ENCODE measurements around the gene ZNF70. TPM values are rescaled to one million over a fixed set of nuclear protein-coding genes. Genes with fewer than 3 reads are reported as not detected.

The ZNF70 gene
- total and polyA plus RNA-seq, 9 of the 15 experiments (the other 6 are each of a cell fraction or from before 2014, with no cell fraction given), result 0.14 to 3.3 (median 1.4) TPM

- no peak for TF ChIP-seq ZBTB33 (CRISPR knock-in tag; IDR thresholded peaks at IDR 0.05)
- TF ChIP-seq TAF9B (IDR thresholded peaks at IDR 0.05; ENCODE audit: partially characterized antibody), result peak; percentile 13
- TF ChIP-seq, protein P1, sequence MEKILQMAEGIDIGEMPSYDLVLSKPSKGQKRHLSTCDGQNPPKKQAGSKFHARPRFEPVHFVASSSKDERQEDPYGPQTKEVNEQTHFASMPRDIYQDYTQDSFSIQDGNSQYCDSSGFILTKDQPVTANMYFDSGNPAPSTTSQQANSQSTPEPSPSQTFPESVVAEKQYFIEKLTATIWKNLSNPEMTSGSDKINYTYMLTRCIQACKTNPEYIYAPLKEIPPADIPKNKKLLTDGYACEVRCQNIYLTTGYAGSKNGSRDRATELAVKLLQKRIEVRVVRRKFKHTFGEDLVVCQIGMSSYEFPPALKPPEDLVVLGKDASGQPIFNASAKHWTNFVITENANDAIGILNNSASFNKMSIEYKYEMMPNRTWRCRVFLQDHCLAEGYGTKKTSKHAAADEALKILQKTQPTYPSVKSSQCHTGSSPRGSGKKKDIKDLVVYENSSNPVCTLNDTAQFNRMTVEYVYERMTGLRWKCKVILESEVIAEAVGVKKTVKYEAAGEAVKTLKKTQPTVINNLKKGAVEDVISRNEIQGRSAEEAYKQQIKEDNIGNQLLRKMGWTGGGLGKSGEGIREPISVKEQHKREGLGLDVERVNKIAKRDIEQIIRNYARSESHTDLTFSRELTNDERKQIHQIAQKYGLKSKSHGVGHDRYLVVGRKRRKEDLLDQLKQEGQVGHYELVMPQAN (IDR thresholded peaks at IDR 0.05; ENCODE audit: borderline replicate concordance), result peak; percentile 64; the same call in 1 of the 2 replicates
- peak; percentile 83 for TF ChIP-seq L3MBTL2 (IDR thresholded peaks at IDR 0.05)
- no peak for TF ChIP-seq NCOA1 (IDR thresholded peaks at IDR 0.05; ENCODE audit: low read depth)
- TF ChIP-seq CSDE1 (IDR thresholded peaks at IDR 0.05), result peak in 1 of 2 experiments; percentile 74; a peak in 2 of 4 replicates
- TF ChIP-seq ESRRA (IDR thresholded peaks at IDR 0.05; ENCODE audit: borderline replicate concordance, low read depth), result peak; percentile 91
- peak; percentile 89 for TF ChIP-seq ZFX (CRISPR knock-in tag; IDR thresholded peaks at IDR 0.05)
- TF ChIP-seq NFIC (IDR thresholded peaks at IDR 0.05), result peak; percentile 77
- peak; percentile 99 for TF ChIP-seq CREM (IDR thresholded peaks at IDR 0.05; ENCODE audit: low read depth)
- 0 out of 4 replicates have a peak, but pooled peaks of 1 of the 2 experiments have one; percentile 43 for TF ChIP-seq RCOR1 (IDR thresholded peaks at IDR 0.05; ENCODE audit: borderline replicate concordance in 1 of 2, low read depth in 2 of 2, low read length in 2 of 2)
- peak; percentile 85 to 89 for TF ChIP-seq NRF1 (conservative IDR thresholded peaks at IDR 0.05 in 1 of 2, IDR thresholded peaks at IDR 0.05 in 1 of 2)
- TF ChIP-seq, protein P2, sequence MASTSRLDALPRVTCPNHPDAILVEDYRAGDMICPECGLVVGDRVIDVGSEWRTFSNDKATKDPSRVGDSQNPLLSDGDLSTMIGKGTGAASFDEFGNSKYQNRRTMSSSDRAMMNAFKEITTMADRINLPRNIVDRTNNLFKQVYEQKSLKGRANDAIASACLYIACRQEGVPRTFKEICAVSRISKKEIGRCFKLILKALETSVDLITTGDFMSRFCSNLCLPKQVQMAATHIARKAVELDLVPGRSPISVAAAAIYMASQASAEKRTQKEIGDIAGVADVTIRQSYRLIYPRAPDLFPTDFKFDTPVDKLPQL (IDR thresholded peaks at IDR 0.05; ENCODE audit: extremely low read depth, insufficient read length), result no peak
- TF ChIP-seq PRPF4 (IDR thresholded peaks at IDR 0.05; ENCODE audit: insufficient read depth, low read depth, low read length, poor library complexity, severe bottlenecking), result peak; percentile 26
- peak; percentile 35; the same call in 1 of the 2 replicates for TF ChIP-seq ZNF143 (CRISPR knock-in tag; IDR thresholded peaks at IDR 0.05)
- peak; percentile 16 for TF ChIP-seq HNRNPK (IDR thresholded peaks at IDR 0.05; ENCODE audit: low read depth, low read length, poor library complexity, severe bottlenecking)
- TF ChIP-seq CTBP1 (IDR thresholded peaks at IDR 0.05; ENCODE audit: borderline replicate concordance), result peak; percentile 66; the same call in 1 of the 2 replicates
- no peak for TF ChIP-seq KDM2B (CRISPR knock-in tag; IDR thresholded peaks at IDR 0.05)
Measured at GRCh38 chr22:23716811-23717801, 33.8 kb downstream of the ZNF70 start (continued).

All from K562 (cell line).